PFSK-1 (cell line): ENCODE data around the gene MRAS.

Experiments
- FOXP2 ChIP-seq: optimal IDR thresholded peaks from 2 replicates; pipeline ENCODE3; 2011; ENCODE audit warnings: borderline replicate concordance, control low read depth, inconsistent platforms; ENCODE audit not compliant: insufficient read depth; ENCODE audit errors: extremely low read length, extremely low read depth
- POLR2AphosphoS5 ChIP-seq: IDR thresholded peaks from 2 replicates; pipeline ENCODE4 v1.6.1; 2012; ENCODE audit warnings: low read depth, mild to moderate bottlenecking, control low read depth, low read length, moderate library complexity
- SIN3A ChIP-seq: IDR thresholded peaks from 2 replicates; pipeline ENCODE4 v1.6.1; 2012; ENCODE audit warnings: mild to moderate bottlenecking, low read length, moderate library complexity, borderline replicate concordance; ENCODE audit not compliant: insufficient read depth
- TAF1 ChIP-seq: IDR thresholded peaks from 2 replicates; pipeline ENCODE4 v1.6.1; 2012; ENCODE audit warnings: low read length, control low read depth, borderline replicate concordance; ENCODE audit not compliant: insufficient read depth

DNA sequence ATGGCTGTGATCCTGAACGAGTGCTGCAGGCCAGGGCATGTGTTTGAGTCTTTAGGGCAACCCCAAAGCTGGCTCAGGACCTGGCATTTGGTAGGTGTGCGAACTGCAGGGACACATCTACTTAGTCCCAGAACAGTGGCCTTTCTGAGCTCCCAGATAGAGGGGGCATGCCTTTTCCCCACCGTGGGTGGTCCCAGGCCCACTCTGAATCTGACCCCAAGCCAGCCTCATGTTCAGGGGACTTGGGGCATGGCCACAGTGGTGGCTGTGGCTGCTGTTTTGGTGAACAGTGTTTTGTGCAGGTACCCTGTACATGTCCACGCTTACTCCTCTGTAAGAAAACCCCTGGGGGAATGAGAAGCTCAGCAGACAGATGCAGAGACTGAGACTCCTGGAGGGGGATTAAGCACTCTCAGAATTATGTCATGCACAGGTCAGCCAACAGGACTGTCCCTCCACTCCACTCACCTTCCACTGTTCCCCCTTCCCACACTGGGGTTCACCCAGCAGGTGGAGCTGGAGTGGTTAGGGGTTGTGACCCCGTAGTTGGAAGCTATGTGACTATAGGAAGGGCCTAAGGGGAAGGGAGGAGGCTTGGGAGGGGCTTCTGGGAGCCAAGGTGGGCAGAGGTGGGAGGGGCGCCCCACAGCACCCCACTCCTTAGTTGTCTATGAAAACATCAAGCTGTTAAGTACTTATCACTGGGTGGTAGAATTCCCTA, 102.5 kb downstream of the MRAS start:
- TF ChIP-seq TAF1 = no peak
- TF ChIP-seq POLR2AphosphoS5 = no peak
- TF ChIP-seq FOXP2 = no peak
- TF ChIP-seq SIN3A = no peak
